Thyroid gland (tissue), 4 donors: Measurements from ENCODE around the gene NPC1L1. TPM values are rescaled to one million over a fixed set of nuclear protein-coding genes. Genes with fewer than 3 reads are reported as not detected.

Experiments used
- DNase-seq, 2 donors: peaks; one replicate each; pipeline ENCODE4 v3.0.0-alpha.2; 2019
- H3K27ac ChIP-seq, 3 donors: fragments of 200-600 bp; sonication (generic); 1 replicate in 2 of 3; 2 replicates in 1 of 3; pipeline ENCODE4 v1.5.1; 2016 to 2019; ENCODE audit warnings: mild to moderate bottlenecking in 1 of 3, moderate library complexity in 1 of 3
- H3K27me3 ChIP-seq: fragments of 200-600 bp; sonication (generic); one replicate; pipeline ENCODE4 v1.5.1; 2019
- H3K36me3 ChIP-seq, 2 donors: fragments of 200-600 bp; sonication (generic); one replicate each; pipeline ENCODE4 v1.5.1; 2016 to 2019
- H3K4me1 ChIP-seq, 2 donors: fragments of 200-600 bp; sonication (generic); one replicate each; pipeline ENCODE4 v1.5.1; 2017 to 2019
- H3K4me3 ChIP-seq, 3 donors: fragments of 200-600 bp; sonication (generic); replicated peaks in 1 of 3; 1 replicate in 2 of 3; 2 replicates in 1 of 3; pipeline ENCODE4 v1.5.1; 2016; ENCODE audit warnings: mild to moderate bottlenecking in 1 of 3
- H3K9me3 ChIP-seq: fragments of 200-600 bp; sonication (generic); one replicate; pipeline ENCODE4 v1.5.1; 2017
- CTCF ChIP-seq, 6 experiments: fragments of 200-600 bp in 3 of 6; fragments of 450-650 bp in 3 of 6; sonication (generic) in 3 of 6; IDR thresholded peaks; one replicate each; pipeline ENCODE4 v1.5.1; 2016 to 2019; ENCODE audit warnings: antibody characterized with exemption in 6 of 6, mild to moderate bottlenecking in 2 of 6, inconsistent platforms in 1 of 6, moderate library complexity in 1 of 6
- POLR2A ChIP-seq, 2 donors: fragments of 450-650 bp; IDR thresholded peaks; one replicate each; pipeline ENCODE4 v1.6.1; 2017; ENCODE audit warnings: antibody characterized with exemption in 2 of 2, mild to moderate bottlenecking in 2 of 2, moderate library complexity in 1 of 2
- WGBS, 2 donors: methylation state at CpG; one replicate each; pipeline ENCODE4 v1.1.5; 2017; 5-methylcytosine and 5-hydroxymethylcytosine counted together
- intact Hi-C: fragments of 100-400 bp; cut with DNase I; formaldehyde crosslinking; loops from one replicate; pipeline ENCODE4 v1.15.1; 2023
- total RNA-seq, 4 donors: library from RNA; depleted of rRNA; stranded (reverse); fragments of >200 nt; gene quantifications; one replicate each; pipeline ENCODE4 v1.2.3, GENCODE V29; 2016

The NPC1L1 gene
- total RNA-seq, 4 donors from 2014 or later = not detected

GRCh38 chr7:44486001-44486400 lies 55.1 kb downstream of the NPC1L1 start:
- no peaks in the 10 kb centered on the region for H3K9me3 ChIP-seq
- no peak overlapping the region for H3K4me3 ChIP-seq
- peaks cover 37% of the 10 kb centered on the region in 2 donors for H3K36me3 ChIP-seq
- intact Hi-C loops = no loop called here
- H3K27me3 ChIP-seq = no peaks in the 10 kb centered on the region
- WGBS, 2 donors = 87 to 91% methylated on average over 4 of the region's 4 CpGs
- no peak overlapping the region for H3K27ac ChIP-seq
- DNase-seq = no peak
- TF ChIP-seq POLR2A (IDR thresholded peaks at IDR 0.05) = no peak
- no peak for TF ChIP-seq CTCF (IDR thresholded peaks at IDR 0.05)
- H3K4me1 ChIP-seq = peaks cover 13 to 32% of the 10 kb centered on the region in 2 donors

- WGBS, 2 donors = 85 to 92% methylated on average over 5 of the region's 5 CpGs
- no peak for DNase-seq
- no peaks in the 10 kb centered on the region for H3K27me3 ChIP-seq
- intact Hi-C loops = no loop called here
- H3K9me3 ChIP-seq = no peaks in the 10 kb centered on the region
- no peak overlapping the region for H3K4me3 ChIP-seq
- H3K36me3 ChIP-seq = peaks cover 37 to 43% of the 10 kb centered on the region in 2 donors
- H3K27ac ChIP-seq = no peak overlapping the region
- TF ChIP-seq POLR2A (IDR thresholded peaks at IDR 0.05) (no peak), CTCF (IDR thresholded peaks at IDR 0.05) (no peak)
- H3K4me1 ChIP-seq = peaks cover 13 to 32% of the 10 kb centered on the region in 2 donors
Observed at GRCh38 chr7:44484482-44485313, 56.4 kb downstream of the NPC1L1 start.

GRCh38 chr7:44482502-44483485 lies 58.3 kb downstream of the NPC1L1 start:
- Histone ChIP-seq H3K27me3 (no peaks in the 10 kb centered on the region), H3K27ac (no peak overlapping the region), H3K4me3 (no peak overlapping the region), H3K36me3 (peaks cover 37 to 50% of the 10 kb centered on the region in 2 donors), H3K9me3 (no peaks in the 10 kb centered on the region), H3K4me1 (peaks cover 0 to 19% of the 10 kb centered on the region in 2 donors)
- WGBS, 2 donors = 95 to 96% methylated on average over 2 of the region's 2 CpGs
- intact Hi-C loops = no loop called here
- DNase-seq = no peak
- TF ChIP-seq POLR2A (IDR thresholded peaks at IDR 0.05) (no peak), CTCF (IDR thresholded peaks at IDR 0.05) (no peak)

- WGBS, 2 donors = 93 to 95% methylated on average over 8 of the region's 8 CpGs
- Histone ChIP-seq H3K36me3 (peaks cover 18 to 30% of the 10 kb centered on the region in 2 donors), H3K4me1 (peaks cover 0 to 7% of the 10 kb centered on the region in 2 donors), H3K4me3 (no peak overlapping the region), H3K27ac (no peak overlapping the region), H3K27me3 (no peaks in the 10 kb centered on the region), H3K9me3 (no peaks in the 10 kb centered on the region)
- intact Hi-C loops = loop anchor here (2.0 kb wide), 1 partner anchor 237 kb away; no protein-coding TSS in a partner anchor
- no peak for DNase-seq
- TF ChIP-seq CTCF (IDR thresholded peaks at IDR 0.05) (no peak), POLR2A (IDR thresholded peaks at IDR 0.05) (no peak)
Observed at GRCh38 chr7:44477938-44478337, 63.2 kb downstream of the NPC1L1 start.
